K562 (cell line): ENCODE results near the gene CPNE9. TPM values are rescaled to one million over a fixed set of nuclear protein-coding genes. Genes with fewer than 3 reads are reported as not detected.
A peak's percentile ranks its signal among the peaks of the same experiment; 100 is the strongest.

Experiments
- ATAC-seq: fragments of 200-7000 bp; cut with Tn5 transposase; 3 replicates; pipeline ENCODE4 v1.9.1; 2020; ENCODE audit warnings: moderate library complexity
- BruUV-seq: library from RNA; stranded (reverse); fragments of 400-500 nt; replicated peaks from 2 replicates; lab custom pipeline; 2021; lab: Mats Ljungman, UMichigan
- CTCF ChIA-PET: fragments of 300-600 bp; formaldehyde crosslinking; extraction: SDS; loops from one replicate; lab custom pipeline; 2021; ENCODE audit warnings: low intra/inter-chr PET ratio; lab: Yijun Ruan, JAX
- POLR2A ChIA-PET: fragments of 300-600, 350-650 bp; sonication (Branson Sonifier 250); formaldehyde crosslinking; extraction: SDS; loops from one replicate; lab custom pipeline; 2021; ENCODE audit warnings: antibody characterized with exemption, inconsistent platforms; lab: Yijun Ruan, JAX
- DNase-seq, 4 experiments: peaks; one replicate each; pipeline versions ENCODE4 v3.0.0 to v3.0.0-alpha.2; 2011 to 2018; ENCODE audit warnings: low spot score in 3 of 4, mixed read lengths in 3 of 4; ENCODE audit errors: extremely low read depth in 1 of 4
- FAIRE-seq: peaks from 2 replicates; lab custom pipeline; 2011; peaks lifted over from hg19 to GRCh38; lab: Jason Lieb, UNC
- H2AFZ ChIP-seq: 2 replicates; pipeline ENCODE4 v1.6.0; 2011; ENCODE audit warnings: low read depth, low read length, control low read depth, inconsistent platforms
- H3K27ac ChIP-seq: fragments of 200-600 bp; 3 replicates; pipeline ENCODE4 v1.8.0; 2011; ENCODE audit warnings: low read depth, mild to moderate bottlenecking, control low read depth, inconsistent platforms, low read length, moderate library complexity, mixed read lengths; ENCODE audit errors: extremely low read depth
- H3K27me3 ChIP-seq, 2 experiments: fragments of 300-600 bp in 1 of 2; 2 replicates in 1 of 2; 3 replicates in 1 of 2; pipeline versions ENCODE4 v1.6.0 to v1.8.0; 2011; ENCODE audit warnings: inconsistent platforms in 2 of 2, low read length in 2 of 2, mild to moderate bottlenecking in 1 of 2, mixed read lengths in 1 of 2, moderate library complexity in 1 of 2; ENCODE audit not compliant: control insufficient read depth in 2 of 2, insufficient read depth in 2 of 2
- H3K36me3 ChIP-seq: fragments of 300-600 bp; 3 replicates; pipeline ENCODE4 v1.8.0; 2011; ENCODE audit warnings: mild to moderate bottlenecking, low read length, inconsistent platforms; ENCODE audit not compliant: control insufficient read depth, insufficient read depth
- H3K4me1 ChIP-seq, 2 experiments: fragments of 200-600 bp in 1 of 2; replicated peaks in 1 of 2; 2 replicates in 1 of 2; 3 replicates in 1 of 2; pipeline versions ENCODE4 v1.5.1 to v1.8.0; 2011; ENCODE audit warnings: inconsistent platforms in 2 of 2, low read length in 2 of 2, mild to moderate bottlenecking in 1 of 2, mixed read lengths in 1 of 2, moderate library complexity in 1 of 2; ENCODE audit not compliant: control insufficient read depth in 2 of 2, insufficient read depth in 2 of 2
- H3K4me2 ChIP-seq: 2 replicates; pipeline ENCODE4 v1.6.1; 2011; ENCODE audit warnings: low read length, control low read depth, inconsistent platforms, mixed read lengths; ENCODE audit not compliant: insufficient read depth
- H3K4me3 ChIP-seq: fragments of 200-600 bp; sonication (generic), shearing (Covaris generic); 2 replicates; pipeline ENCODE4 v1.5.1; 2016; ENCODE audit warnings: control low read depth, inconsistent platforms
- H3K79me2 ChIP-seq: fragments of 200-600 bp; 3 replicates; pipeline ENCODE4 v1.8.0; 2011; ENCODE audit warnings: low read length, inconsistent platforms; ENCODE audit not compliant: control insufficient read depth, insufficient read depth
- H3K9ac ChIP-seq, 2 experiments: 2 replicates each; pipeline versions ENCODE4 v1.6.0 to v1.6.1; 2011; ENCODE audit warnings: low read depth in 2 of 2, low read length in 2 of 2, control low read depth in 1 of 2, inconsistent platforms in 1 of 2, mild to moderate bottlenecking in 1 of 2, mixed read lengths in 1 of 2; ENCODE audit not compliant: insufficient read depth in 1 of 2
- H3K9me1 ChIP-seq: one replicate; pipeline ENCODE4 v1.6.0; 2011; ENCODE audit warnings: inconsistent platforms, mild to moderate bottlenecking, low read length, moderate library complexity; ENCODE audit not compliant: control insufficient read depth, insufficient read depth
- H3K9me3 ChIP-seq: replicated peaks from 2 replicates; pipeline ENCODE4 v1.5.1; 2011; ENCODE audit warnings: low read depth, low read length, inconsistent platforms; ENCODE audit not compliant: control insufficient read depth, insufficient read depth
- H4K20me1 ChIP-seq: replicated peaks from 2 replicates; pipeline ENCODE4 v1.6.1; 2011; ENCODE audit warnings: low read length, inconsistent platforms, mixed read lengths; ENCODE audit not compliant: control insufficient read depth, insufficient read depth
- ARID2 ChIP-seq: fragments of 450-650 bp; IDR thresholded peaks from 2 replicates; pipeline ENCODE4 v1.6.1; 2017; ENCODE audit warnings: antibody characterized with exemption, mild to moderate bottlenecking
- ARNT ChIP-seq, 2 experiments: fragments of 450-650 bp; IDR thresholded peaks; 2 replicates each; pipeline ENCODE4 v1.6.1; 2016; ENCODE audit warnings: mild to moderate bottlenecking in 1 of 2
- CBFA2T3 ChIP-seq: fragments of 450-650 bp; IDR thresholded peaks from 2 replicates; pipeline ENCODE4 v1.6.1; 2017
- CEBPG ChIP-seq, 3 experiments: fragments of 200-800 bp in 1 of 3; sonication (Bioruptor generic) in 1 of 3; sonication (generic) in 1 of 3; formaldehyde crosslinking in 1 of 3; IDR thresholded peaks in 2 of 3; conservative IDR thresholded peaks in 1 of 3; 2 replicates each; pipeline versions ENCODE4 v1.6.1 to v1.8.0; 2016 to 2022; ENCODE audit warnings: missing compliant biosample characterization in 2 of 3, missing genetic modification characterization in 2 of 3, mild to moderate bottlenecking in 1 of 3, missing genetic modification reagents in 1 of 3
- ELF4 ChIP-seq: fragments of 450-650 bp; formaldehyde crosslinking; IDR thresholded peaks from 2 replicates; pipeline ENCODE4 v1.4.0; 2022; ENCODE audit warnings: missing genetic modification characterization
- ESRRA ChIP-seq: fragments of 450-650 bp; IDR thresholded peaks from 2 replicates; pipeline ENCODE4 v1.6.1; 2014; ENCODE audit warnings: low read depth, mild to moderate bottlenecking, moderate library complexity, borderline replicate concordance
- MEF2D ChIP-seq: conservative IDR thresholded peaks from 2 replicates; pipeline ENCODE4 v1.6.1; 2016; ENCODE audit warnings: low read depth, missing genetic modification characterization, missing compliant biosample characterization
- NCOA1 ChIP-seq: fragments of 450-650 bp; IDR thresholded peaks from 2 replicates; pipeline ENCODE4 v1.6.1; 2016; ENCODE audit warnings: low read depth
- TAF9B ChIP-seq: fragments of 450-650 bp; IDR thresholded peaks from 2 replicates; pipeline ENCODE4 v1.6.1; 2018; ENCODE audit warnings: mild to moderate bottlenecking; ENCODE audit not compliant: partially characterized antibody
- TARDBP ChIP-seq: fragments of 450-650 bp; IDR thresholded peaks from 2 replicates; pipeline ENCODE4 v1.6.1; 2016
- XRCC4 ChIP-seq: IDR thresholded peaks from one replicate; pipeline ENCODE4 v1.6.1; 2011; ENCODE audit not compliant: insufficient read depth, insufficient read length; ENCODE audit errors: extremely low read depth
- ZKSCAN8 ChIP-seq: fragments of 200-800 bp; sonication (Bioruptor generic); IDR thresholded peaks from 2 replicates; pipeline ENCODE4 v1.6.1; 2016; ENCODE audit warnings: missing genetic modification characterization, missing compliant biosample characterization
- ZNF24 ChIP-seq: fragments of 450-650 bp; IDR thresholded peaks from 2 replicates; pipeline ENCODE4 v1.6.1; 2016
- ZNF354B ChIP-seq: fragments of 250-450 bp; sonication (Bioruptor Pico); IDR thresholded peaks from 2 replicates; pipeline ENCODE4 v1.4.0; 2020
- ZNF551 ChIP-seq: fragments of 250-450 bp; sonication (Bioruptor Pico); IDR thresholded peaks from 2 replicates; pipeline ENCODE4 v1.5.0; 2021; ENCODE audit warnings: mild to moderate bottlenecking, moderate library complexity
- WGBS: fragments of 100-300 bp; shearing (Covaris generic); methylation state at CpG from one replicate; pipeline ENCODE4 v1.1.6; 2016; ENCODE audit warnings: low coverage, mixed read lengths; ENCODE audit not compliant: insufficient coverage; ENCODE audit errors: missing lambda C conversion rate; 5-methylcytosine and 5-hydroxymethylcytosine counted together
- in situ Hi-C: fragments of 300-500 bp; cut with MboI; formaldehyde crosslinking; loops from 4 replicates; pipeline ENCODE4 v1.15.0; 2018; ENCODE audit warnings: inconsistent platforms, mixed read lengths
- intact Hi-C: fragments of 100-400 bp; cut with micrococcal nuclease; formaldehyde crosslinking; loops from 2 replicates; pipeline ENCODE4 v1.14.2; 2022
- polyA plus RNA-seq, 8 experiments: library from polyadenylated mRNA; depleted of rRNA in 4 of 8; stranded (reverse) in 5 of 8; unstranded in 3 of 8; fragments of >200 nt; fragmentation: Nextera tagmentation in 2 of 8; fragmentation: Illumina TruSeq in 1 of 8; extraction: Ambion mirVana in 2 of 8; extraction: Trizol in 1 of 8; gene quantifications; 2 replicates each; pipeline versions ENCODE4 v1.2.1 to v1.2.3, GENCODE V29; 2011 to 2014; ENCODE audit warnings: inconsistent platforms in 1 of 8, missing spikeins in 1 of 8
- total RNA-seq, 7 experiments: library from RNA; depleted of rRNA in 6 of 7; stranded (reverse); fragments of >200 nt in 6 of 7; fragmentation: Illumina TruSeq in 2 of 7; extraction: Trizol in 2 of 7; gene quantifications; 2 replicates each; pipeline versions ENCODE4 v1.2.1 to v1.2.3, GENCODE V29; 2011 to 2021; ENCODE audit warnings: low replicate concordance in 1 of 7
- TF ChIP-seq, protein P1 (sequence below): fragments of 450-650 bp; IDR thresholded peaks from 2 replicates; pipeline ENCODE4 v1.6.1; 2016; ENCODE audit warnings: borderline replicate concordance
- TF ChIP-seq, protein P2 (sequence below): sonication (generic); formaldehyde crosslinking; IDR thresholded peaks from 2 replicates; pipeline ENCODE4 v1.8.1; 2023; ENCODE audit warnings: mild to moderate bottlenecking, missing genetic modification reagents, moderate library complexity

The CPNE9 gene
- total and polyA plus RNA-seq, 9 of the 15 experiments (the other 6 are each of a cell fraction or from before 2014, with no cell fraction given): 0.22 to 0.56 (median 0.29) TPM; not detected in 3

DNA sequence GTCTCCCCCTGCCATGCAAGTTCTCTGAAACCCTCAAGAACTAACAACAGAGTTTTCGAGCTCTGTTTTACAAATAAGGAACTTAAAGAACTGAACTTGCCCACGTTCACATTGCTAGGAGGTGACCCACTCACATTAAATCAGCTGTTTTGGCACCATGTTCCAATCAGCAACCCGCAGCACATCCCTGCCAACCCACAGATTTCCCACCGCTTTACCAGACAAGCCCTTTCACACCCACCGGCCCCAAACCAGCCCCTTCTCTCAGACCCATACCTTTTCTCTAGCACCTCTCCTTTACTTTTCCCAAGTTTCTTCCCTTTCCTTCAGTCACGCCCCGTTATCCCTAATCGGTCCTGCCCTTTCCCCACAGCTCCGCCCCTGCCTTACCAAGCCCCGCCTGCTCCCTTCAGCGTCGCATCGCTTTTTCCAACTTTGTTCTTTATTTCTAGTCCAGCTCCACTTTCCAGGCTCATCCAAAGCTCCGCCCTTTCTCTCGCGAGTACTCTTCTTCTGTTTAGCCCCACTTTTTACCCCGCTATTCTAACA lies 27.1 kb downstream of the CPNE9 start (continued):
- TF ChIP-seq, protein P1, sequence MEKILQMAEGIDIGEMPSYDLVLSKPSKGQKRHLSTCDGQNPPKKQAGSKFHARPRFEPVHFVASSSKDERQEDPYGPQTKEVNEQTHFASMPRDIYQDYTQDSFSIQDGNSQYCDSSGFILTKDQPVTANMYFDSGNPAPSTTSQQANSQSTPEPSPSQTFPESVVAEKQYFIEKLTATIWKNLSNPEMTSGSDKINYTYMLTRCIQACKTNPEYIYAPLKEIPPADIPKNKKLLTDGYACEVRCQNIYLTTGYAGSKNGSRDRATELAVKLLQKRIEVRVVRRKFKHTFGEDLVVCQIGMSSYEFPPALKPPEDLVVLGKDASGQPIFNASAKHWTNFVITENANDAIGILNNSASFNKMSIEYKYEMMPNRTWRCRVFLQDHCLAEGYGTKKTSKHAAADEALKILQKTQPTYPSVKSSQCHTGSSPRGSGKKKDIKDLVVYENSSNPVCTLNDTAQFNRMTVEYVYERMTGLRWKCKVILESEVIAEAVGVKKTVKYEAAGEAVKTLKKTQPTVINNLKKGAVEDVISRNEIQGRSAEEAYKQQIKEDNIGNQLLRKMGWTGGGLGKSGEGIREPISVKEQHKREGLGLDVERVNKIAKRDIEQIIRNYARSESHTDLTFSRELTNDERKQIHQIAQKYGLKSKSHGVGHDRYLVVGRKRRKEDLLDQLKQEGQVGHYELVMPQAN: 0 out of 2 replicates have a peak, but pooled peaks have one; percentile 42
- TF ChIP-seq ZKSCAN8 (CRISPR knock-in tag) (no peak), TARDBP (0 out of 2 replicates have a peak, but pooled peaks have one; percentile 41), NCOA1 (peak; percentile 51; the same call in 1 of the 2 replicates), ARID2 (0 out of 2 replicates have a peak, but pooled peaks have one; percentile 31)

DNA sequence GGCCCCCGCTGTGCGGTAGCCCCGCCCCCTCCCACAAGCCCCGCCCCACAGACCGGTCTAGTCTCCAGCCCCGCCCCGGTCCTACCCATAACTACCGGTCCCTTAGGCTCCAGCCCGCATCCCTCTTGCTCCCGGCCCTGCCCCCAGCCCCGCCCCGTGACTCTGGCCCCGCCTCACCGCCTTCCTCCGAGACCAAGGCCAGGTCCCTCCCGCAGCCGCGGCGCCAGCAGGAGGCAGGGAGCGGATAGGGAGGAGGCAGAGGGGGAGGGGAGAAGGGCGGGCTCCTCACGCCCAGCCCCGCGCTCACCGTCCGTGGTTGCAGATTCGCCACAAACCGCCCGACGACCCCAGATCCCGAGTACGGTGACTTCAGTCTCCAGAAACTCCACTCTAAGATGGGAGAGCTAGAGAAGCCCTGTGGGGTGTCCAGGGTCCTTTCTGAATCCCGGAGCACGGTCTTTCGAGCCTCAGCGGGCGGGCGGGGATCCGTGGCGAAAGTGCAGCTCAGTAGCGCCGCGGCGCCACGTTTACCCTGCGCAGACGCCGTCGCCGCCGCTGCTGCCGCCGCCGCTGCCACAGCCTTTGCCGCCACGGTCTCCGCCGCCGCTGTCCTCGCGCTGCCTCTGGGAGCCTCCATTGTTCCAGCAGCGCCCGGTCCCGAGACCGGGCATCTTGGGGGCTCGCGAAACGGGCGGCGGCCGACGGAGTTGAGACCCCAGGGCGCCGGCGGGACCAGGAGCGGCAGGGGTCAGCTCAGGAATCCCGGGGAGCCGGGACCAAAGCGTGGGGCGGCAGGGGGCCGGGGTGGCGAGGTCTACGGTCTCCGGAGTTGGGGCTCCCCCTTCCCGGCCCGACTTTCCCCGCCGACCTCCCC lies 27.8 kb downstream of the CPNE9 start, which contains the start of gene BRPF1:
Gene BRPF1 (plus strand): TSS at position 530 of the 874 bp plus-strand sequence. CDS start 2,406 bp downstream, outside the sequence.
- peak; percentile 97 for ATAC-seq
- Histone ChIP-seq H3K4me2 (peak within 1 kb of the TSS; percentile 91), H2AFZ (peak within 1 kb of the TSS; percentile 100), H3K9me3 (no peaks in the 10 kb centered on the region), H4K20me1 (peaks cover 16% of the 10 kb centered on the region), H3K27me3 (no peaks in the 10 kb centered on the region), H3K4me1 (peaks cover 34 to 36% of the 10 kb centered on the region in 2 experiments), H3K27ac (peak within 1 kb of the TSS; percentile 100), H3K79me2 (peaks cover 43% of the 10 kb centered on the region), H3K4me3 (peak within 1 kb of the TSS; percentile 93), H3K9me1 (no peaks in the 10 kb centered on the region), H3K9ac (peak within 1 kb of the TSS; percentile 99 to 100), H3K36me3 (peaks cover 35% of the 10 kb centered on the region)
- BruUV-seq: no TSS peak
- ChIA-PET POLR2A (interaction anchor here (0.6 to 5.9 kb wide), 17 partner anchors 8 to 589 kb away, joined by 3 to 60 read pairs (median 4); partner anchors contain the start of genes ARPC4, OGG1, SEC13 and THUMPD3), CTCF (no interaction called here)
- peak; percentile 99 to 100 (median 100) for DNase-seq
- in situ Hi-C loops (no loop called here), intact Hi-C loops (loop anchor here (1.0 kb wide), 1 partner anchor 18 kb away; the partner anchor contains the start of gene OGG1)
- WGBS: under 1% methylated on average over 67 of the region's 88 CpGs
- FAIRE-seq: peak; percentile 91
- TF ChIP-seq MEF2D (tag) (0 out of 2 replicates have a peak, but pooled peaks have one; percentile 42), ZNF354B (CRISPR knock-in tag) (no peak), ZNF551 (CRISPR knock-in tag) (no peak), ELF4 (CRISPR knock-in tag) (no peak), XRCC4 (no peak), ESRRA (no peak), CBFA2T3 (peak; percentile 34; the same call in 1 of the 2 replicates), ZNF24 (no peak), CEBPG (CRISPR knock-in tag; IDR thresholded peaks at IDR 0.05) (no peak), CEBPG (tag; conservative IDR thresholded peaks at IDR 0.05 in 1 of 2, IDR thresholded peaks at IDR 0.05 in 1 of 2) (no peak), ARNT (IDR thresholded peaks at IDR 0.05) (0 out of 4 replicates have a peak, but pooled peaks of 1 of the 2 experiments have one; percentile 17), TAF9B (peak; percentile 92)
- TF ChIP-seq, protein P2, sequence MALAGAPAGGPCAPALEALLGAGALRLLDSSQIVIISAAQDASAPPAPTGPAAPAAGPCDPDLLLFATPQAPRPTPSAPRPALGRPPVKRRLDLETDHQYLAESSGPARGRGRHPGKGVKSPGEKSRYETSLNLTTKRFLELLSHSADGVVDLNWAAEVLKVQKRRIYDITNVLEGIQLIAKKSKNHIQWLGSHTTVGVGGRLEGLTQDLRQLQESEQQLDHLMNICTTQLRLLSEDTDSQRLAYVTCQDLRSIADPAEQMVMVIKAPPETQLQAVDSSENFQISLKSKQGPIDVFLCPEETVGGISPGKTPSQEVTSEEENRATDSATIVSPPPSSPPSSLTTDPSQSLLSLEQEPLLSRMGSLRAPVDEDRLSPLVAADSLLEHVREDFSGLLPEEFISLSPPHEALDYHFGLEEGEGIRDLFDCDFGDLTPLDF (CRISPR knock-in tag): peak; percentile 90
